SKM-1 (cell line): ENCODE results near the gene ABHD2.

Source experiments
- DNase-seq: peaks from one replicate; lab custom pipeline; 2025; ENCODE audit not compliant: unreplicated experiment; lab: John Stamatoyannopoulos, UW

ABHD2 gene

DNA sequence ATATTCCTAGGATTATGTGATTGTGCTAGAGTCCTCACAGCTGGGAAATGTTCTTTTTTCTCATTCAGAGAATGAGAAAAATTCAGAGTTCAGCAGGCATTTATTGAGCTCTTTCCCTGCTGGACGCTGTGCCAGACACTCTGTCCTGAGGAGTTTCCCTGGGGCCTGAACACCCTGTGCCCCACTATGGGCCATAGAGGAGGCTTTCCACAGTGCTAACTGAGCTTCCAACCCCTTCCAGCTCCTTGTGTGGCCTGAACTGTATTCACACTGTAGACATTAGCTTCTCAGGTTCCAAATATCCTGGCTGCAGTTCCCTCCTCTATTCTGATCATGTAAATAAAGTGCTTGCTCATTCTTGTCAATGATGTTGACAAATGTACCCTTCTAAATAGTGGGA, 10.0 kb downstream of the ABHD2 start:
- no peak for DNase-seq

DNA sequence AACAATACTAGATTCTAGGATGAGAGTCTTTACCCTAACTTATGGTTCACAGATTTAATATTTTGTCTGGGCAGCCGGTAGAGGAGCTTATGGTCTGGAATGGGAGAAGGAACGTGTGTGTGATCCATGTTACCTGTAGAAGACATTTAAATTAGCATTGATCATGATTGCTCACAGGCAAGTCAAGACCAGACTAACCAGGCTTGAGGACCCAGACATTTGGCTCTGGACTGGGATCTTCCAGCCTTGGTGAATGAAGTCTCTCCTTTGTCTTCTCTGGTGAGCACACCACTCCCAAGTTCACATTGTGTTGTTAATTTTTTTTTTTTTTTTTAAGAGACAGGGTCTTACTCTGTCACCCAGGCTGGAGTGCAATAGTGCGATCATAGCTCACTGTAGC, 11.7 kb downstream of the ABHD2 start:
- no peak for DNase-seq

DNA sequence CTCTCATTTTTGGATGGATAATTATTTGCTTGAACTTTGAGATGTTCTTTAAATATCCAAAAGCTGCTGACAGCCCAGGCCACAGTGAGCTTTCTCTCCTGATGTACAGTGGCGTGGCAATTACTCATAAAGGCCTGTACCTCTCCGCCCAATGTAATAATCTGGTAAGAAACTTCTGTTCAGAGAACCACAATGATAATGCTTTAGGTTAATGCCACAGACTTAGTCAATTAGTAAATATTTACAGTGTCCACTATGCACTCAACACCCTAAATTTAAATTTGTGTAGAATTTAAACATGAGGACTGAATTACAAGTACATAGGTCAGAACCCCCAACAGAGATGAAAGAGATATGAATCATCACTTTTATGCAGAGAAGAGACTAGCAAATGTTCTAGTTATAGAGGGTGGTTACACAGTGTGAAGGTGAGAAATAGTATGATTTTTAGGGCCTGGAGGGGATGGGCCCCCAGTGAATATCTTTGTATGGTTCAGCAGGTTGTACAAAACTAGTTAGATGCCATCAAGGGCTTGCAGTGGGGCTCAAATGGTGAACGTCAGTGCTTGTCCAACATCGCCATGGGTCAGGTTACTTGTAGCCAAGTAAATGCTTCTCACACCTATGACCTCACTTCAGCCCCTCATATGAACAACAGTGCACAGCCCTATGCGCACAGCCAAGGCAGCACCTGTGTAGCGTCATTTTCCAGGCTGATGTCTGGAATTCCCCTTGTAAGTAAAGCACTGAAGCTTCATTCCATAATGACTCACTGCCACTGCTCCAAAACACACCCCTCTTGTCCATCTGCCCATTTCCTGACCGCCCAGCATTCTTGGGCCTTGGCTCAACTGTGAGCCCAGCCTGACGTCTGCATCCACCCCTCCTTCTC, 13.3 kb downstream of the ABHD2 start:
- DNase-seq, result no peak

DNA sequence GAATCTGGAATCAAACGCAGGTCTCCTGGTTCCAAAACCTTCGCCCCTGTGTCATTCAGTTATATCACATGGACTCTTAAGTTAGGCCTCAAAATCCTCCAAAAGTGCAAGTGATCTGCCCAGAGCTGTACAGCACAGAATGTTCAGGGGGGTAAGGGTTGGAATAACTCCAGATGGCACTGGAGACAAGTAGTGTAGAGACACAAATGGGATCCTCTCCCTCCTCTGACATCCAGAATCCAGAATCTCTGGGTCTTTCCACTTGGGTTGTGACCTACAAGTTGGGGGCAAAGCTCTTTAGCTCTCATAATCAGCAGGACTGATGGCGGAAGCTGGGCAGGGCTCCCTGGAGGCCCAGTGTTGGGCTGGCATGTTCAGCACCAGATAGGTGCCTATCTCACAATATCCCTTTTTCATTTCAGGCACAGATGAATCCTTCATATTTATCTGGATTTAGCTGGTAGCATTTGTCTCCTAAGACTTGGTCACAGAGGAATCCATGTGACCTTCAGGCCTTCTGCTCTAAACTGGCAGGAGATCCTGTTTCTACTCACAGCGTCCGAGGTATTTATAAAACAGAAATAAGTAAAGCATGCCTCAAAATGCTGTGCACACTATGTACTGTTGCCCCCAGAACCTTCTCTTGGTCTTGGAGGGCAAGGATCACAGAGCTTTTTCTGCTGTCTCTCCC, 15.4 kb downstream of the ABHD2 start:
- DNase-seq, result no peak

DNA sequence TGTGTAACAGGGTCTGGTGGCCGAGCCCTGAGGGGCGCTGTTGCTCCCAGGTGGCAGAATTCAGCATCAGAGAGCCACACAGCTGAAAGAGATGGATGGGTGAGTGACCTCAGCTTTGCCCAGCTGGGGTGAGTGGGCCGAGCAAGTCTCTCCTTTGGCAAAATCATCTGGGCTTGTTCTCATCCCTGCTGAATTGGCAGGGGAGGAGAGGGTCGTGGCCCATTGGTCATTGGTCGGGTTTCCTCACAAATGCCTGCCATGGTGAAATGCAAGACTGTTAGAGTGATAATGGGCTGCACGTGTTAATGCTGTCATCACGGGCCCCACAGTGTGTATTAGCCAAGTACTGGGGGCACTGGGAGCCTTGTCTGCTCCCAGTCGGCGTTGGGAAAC, 15.9 kb downstream of the ABHD2 start:
- no peak for DNase-seq

DNA sequence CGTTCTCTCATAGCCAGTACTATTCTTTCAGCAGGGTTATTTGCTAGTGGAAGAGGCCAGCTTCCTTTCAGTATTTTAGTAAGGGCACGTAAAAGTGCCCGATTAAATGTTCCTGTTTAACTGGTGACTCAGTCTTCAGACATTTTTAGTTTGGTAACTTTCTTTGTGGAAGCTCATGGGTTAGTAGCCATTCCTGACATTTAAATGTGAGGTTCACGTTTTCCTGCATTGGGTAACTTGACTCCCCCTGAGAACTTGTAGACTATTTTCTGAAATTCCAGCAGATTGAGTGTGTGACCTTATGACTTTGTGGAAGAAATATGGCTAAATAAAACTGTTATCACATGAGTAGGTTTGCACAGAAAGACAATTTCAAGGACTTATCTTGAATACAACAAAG, 16.9 kb downstream of the ABHD2 start:
- DNase-seq, result no peak

DNA sequence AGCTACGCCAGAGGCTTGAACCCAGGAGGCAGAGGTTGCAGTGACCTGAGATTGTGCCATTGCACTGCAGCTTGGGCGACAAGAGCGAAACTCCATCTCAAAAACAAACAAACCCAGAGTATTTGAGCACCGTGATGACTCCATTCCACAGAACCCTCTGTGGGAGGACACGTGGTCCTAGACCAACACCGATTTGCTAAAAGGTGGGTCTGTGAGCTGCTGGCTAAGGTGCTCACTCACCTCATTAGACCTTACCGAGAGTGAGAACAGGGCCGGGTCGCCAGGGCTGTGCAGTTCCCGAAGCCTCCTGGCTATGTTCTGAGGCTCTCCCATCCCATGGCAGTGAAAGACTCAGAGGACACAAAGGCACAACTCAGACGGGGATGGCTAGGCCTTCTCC, 17.9 kb downstream of the ABHD2 start:
- DNase-seq, result no peak

DNA sequence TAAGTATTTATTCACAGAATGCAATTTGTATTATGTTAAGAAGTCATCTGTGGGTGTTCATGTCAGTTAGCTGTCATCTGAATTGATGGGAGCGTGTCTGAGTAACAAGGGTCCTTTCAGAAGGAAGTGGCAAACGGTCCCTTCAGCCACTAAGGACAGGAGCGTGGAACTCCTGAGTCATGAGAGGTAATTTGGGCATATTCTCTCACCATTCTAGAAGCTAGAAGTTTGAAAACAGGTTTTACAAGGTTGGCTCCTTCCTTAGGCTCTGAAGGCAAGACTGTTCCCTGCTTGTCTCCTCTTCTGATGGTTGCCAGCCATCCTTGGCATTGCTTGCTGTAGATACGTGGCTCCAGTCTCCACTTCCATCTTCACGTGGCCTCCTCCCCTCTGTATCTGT, 19.7 kb downstream of the ABHD2 start:
- DNase-seq, result no peak

DNA sequence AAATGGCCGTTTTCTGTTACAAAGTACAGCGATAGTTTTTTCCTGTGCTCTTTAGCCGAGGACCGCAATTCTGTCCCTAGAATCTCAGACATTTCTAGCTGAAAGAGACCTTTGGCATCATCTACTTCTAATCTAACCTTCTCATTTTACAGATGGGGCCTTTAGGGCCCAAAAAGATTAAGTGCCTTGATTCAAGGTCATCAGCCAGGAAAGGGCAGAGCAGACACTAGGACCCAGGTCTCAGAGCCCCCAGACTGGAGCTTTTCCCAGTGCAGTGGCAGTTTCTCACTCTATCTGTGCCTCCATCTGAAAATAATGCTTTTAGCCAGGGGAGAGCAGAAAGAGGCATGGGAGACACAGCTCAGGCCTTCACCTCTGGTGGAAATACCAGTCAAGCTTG, 20.6 kb downstream of the ABHD2 start:
- no peak for DNase-seq

DNA sequence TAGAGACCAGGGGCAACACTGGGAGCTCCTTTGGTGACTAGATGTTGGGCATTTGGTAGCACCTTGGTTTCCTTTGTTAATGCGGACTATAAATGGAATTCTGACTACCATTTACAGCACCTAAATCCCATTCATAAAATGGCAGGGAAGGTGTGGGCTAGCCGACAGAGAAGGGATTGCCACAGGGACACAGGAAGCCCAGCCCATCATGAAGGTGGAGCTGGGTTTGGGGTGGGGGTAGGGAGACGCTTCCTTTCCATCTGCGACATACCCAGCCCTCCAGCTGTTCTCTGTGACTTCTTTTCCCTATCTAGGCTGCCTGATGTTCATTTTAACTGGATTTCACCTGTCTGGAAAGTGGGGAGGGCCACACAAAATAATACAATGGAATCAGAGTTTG, 21.0 kb downstream of the ABHD2 start:
- DNase-seq, result no peak

DNA sequence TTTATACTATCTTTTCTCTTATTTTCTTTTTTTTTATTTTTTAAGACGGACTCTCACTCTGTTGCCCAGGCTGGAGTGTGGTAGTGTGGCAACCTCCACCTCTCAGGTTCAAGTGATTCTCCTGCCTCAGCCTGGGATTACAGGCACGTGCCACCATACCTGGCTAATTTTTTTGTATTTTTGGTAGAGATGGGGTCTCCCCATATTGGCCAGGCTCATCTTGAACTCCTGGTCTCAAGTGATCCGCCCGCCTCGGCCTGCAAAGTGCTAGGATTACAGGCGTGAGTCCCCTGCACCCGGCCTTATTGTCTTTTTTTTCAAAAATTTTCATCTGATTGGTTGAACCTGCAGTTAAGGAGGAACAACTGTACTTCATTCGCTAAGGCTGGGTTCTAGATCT, 21.8 kb downstream of the ABHD2 start:
- DNase-seq, result no peak

DNA sequence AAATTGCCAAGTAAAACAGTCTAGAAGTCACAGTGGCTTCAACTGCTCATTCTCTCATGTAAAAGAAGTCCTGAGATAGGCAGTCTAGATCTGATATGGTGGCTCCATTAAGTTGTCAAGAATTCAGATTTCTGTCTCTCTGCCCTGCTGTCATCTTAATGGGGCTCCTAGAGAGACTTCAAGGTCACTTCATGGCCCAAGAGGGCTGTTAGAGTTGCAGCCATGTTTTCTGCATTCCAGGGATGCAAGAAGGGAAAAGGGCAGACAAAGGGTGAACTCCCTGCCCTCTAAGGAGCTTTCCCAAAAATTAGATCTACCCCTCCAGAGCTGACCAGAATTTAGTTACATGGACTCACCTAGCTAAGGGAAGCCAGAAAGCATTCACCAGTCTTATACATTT, 23.1 kb downstream of the ABHD2 start:
- no peak for DNase-seq

DNA sequence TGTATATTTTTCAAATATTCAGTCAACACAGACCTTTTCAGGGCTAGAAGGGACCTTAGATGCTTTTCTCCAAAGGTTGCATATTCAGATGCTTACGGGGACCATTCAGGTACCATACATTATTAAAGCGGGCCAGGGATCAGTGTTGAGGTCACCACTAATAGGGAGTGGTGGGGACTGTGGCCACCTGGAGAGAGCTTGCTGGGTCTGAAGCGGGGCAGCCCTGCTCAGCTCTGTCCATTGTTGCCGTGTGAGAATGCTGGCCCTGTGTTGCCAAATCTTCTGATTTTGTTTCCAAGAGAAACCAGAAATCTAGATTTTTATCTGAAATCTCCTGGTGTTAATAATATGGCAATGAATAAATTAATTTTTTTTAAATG, 23.7 kb downstream of the ABHD2 start:
- no peak for DNase-seq

DNA sequence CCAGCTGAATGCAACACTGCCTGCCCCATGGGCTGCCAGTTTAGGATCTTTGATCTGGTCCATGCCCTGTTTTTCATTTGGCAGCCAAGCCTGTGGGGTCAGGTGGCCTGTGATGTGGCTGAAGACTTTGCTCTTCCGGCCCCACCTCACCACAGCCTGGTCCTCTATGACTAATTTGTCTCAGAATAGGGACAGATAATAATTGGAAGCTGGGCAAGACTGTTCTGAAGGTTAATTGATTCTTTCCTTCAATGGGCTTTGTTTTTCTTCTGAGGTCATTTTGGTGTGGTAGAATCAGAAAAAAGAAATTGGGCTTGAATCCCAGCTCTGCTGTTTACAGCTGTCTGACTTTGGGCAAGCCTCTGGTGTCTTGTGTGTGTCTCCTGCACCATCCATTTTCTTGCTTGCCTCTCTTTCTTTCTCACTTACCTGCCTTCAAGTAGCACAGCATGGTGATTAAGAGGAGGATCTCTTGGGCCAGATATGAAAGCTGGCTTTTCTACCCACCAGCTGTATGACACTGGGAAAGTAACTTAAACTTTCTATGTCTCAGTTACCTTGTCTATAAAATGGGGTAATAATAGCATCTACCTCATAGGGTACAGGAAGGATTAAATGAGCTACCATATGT, 24.2 kb downstream of the ABHD2 start:
- DNase-seq, result no peak

DNA sequence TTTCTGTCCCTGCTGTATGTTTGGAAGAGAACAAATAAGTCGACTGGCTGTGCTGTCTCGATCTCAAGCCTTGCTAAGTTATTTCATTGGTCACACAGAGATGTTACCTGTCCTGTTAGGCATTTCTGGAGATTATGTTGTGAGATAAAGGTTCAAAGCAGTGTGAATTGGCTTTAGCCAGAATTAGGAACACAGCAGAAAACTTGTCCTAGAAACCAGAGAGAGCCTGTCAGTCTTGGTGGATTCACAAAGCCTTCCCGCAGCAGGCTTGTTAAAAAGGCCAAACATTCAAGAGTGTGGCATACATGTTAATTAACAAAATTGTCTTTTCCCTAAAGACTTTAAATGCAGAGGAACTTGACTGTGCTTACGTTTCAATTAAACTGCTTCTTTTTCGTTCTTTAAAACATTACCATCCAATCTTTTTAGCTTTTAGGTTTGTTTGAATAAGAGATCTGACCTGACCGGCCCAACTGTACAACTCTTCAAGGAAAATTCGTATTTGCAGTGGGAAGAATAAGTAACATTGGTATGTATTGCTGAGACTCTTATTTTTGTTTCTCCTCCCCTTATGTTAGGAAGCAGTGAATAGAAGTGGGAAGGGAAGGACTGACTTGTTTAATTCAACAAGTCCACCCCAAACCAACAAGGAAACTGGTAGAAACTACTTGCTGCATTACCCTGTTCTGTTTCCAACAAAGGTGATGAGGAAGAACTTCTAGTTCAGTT, 25.2 kb downstream of the ABHD2 start:
- DNase-seq, result no peak

DNA sequence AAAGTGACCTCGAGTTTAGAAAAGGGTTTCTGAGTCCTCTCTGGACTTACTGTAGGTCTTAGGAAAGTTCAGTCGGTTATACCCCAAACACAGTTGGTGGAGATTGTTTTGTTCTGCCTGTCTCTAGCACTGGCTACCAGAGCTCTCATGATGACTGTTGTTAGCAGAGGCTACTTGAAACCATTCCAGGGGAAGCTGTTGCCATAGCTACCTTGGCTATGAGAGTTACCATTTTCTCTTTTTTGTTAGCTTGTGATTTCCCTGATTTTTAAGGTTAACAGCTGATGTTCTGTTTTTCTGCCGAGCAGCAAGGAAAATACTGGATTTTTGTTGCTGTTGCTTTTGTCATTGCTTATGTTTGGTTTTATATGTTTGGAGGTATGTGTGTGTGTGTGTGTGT, 26.7 kb downstream of the ABHD2 start:
- DNase-seq, result no peak

DNA sequence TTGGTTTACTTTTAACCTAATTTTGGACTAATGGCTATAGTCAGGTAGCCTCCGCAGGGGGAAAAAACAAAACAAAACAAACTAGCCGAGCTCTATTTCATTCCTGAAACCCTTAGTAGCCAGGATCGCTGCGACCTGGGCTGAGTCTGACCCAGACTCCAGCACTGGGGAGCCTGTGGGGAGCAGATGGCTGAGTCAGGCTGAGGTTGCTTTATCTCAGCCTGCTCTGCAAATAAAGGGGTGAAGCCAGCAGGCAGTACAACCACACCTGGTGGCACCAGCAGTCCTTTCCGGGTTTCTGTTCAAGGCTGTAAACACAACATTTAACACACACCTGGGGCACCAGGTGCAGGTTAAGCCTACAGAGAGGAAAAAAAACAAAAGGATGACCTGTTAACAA, 27.3 kb downstream of the ABHD2 start:
- DNase-seq, result no peak

DNA sequence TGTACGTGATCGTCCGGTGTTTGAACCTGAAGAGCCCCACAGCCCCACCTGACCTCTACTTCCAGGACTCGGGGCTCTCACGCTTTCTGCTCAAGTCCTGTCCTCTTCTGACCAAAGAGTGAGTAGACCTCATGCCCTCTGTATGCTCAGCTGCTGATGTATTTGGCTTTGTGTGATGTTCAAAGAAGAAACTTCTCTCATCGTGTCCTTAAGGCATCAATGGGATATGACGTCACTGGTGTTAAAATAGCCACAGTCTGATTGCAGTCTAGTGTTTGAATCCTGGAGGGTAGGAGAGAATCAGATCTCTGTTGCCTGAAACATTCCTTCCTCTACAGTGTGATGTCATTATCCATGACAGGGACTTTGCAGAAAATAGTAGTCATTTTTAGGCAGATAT, 28.1 kb downstream of the ABHD2 start:
- no peak for DNase-seq

DNA sequence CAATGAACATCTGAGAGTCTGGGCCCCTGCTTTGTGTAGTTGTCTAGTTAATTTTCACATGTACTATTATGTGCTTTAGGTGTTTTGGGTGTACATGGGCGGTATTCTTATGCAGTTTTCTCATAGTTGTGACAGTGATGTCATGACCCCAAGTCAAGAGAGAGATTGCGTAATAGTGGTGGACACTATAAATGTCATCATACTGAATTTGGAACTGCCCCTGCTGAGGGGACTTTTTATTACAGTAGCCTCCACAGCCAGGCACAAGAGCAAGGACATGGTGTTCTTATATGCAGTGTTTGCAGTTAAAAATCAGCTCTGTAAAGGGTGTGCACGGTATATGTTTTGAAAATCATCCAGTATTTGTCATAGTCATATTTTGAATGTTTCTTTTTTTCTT, 29.5 kb downstream of the ABHD2 start:
- no peak for DNase-seq

DNA sequence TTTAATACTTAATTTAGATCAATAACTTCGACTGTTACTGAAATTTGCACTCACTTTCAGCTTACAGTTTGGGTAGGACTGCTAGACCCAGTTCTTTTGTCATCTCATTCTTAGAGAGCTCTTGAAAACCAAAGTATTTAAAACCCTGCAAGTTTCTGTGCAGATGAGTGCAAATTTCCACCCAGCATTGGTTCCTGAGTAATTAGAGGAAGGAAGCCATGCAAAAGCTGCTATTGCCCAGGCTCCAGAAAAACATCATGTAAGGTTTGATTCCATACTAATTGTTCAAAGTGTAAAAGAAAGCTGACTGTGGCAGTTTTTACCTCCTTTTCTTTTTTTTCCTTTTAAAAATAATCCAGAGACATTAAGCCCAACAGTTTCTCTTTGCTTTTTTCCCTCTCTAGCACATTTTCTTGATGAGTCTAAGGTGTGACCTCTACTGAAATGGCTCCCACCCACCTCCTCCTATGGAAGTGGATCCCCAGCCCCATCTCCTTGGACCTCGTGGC, 30.3 kb downstream of the ABHD2 start:
- DNase-seq, result peak; percentile 4
